ENCODE results near the gene LIPE.
"Not testable (repeated sequence)": the region's sequence is repeated elsewhere in the genome, so short reads cannot be mapped to it uniquely, and the experiment has no call there.

The LIPE gene

GRCh38 chr19:42461700-42462324 is 34.6 kb upstream of the LIPE start:
- no peak for DNase-seq (ENCODE audit: extremely low read depth, low read depth)
- TF ChIP-seq, protein P1, sequence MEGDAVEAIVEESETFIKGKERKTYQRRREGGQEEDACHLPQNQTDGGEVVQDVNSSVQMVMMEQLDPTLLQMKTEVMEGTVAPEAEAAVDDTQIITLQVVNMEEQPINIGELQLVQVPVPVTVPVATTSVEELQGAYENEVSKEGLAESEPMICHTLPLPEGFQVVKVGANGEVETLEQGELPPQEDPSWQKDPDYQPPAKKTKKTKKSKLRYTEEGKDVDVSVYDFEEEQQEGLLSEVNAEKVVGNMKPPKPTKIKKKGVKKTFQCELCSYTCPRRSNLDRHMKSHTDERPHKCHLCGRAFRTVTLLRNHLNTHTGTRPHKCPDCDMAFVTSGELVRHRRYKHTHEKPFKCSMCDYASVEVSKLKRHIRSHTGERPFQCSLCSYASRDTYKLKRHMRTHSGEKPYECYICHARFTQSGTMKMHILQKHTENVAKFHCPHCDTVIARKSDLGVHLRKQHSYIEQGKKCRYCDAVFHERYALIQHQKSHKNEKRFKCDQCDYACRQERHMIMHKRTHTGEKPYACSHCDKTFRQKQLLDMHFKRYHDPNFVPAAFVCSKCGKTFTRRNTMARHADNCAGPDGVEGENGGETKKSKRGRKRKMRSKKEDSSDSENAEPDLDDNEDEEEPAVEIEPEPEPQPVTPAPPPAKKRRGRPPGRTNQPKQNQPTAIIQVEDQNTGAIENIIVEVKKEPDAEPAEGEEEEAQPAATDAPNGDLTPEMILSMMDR (IDR thresholded peaks at IDR 0.05; ENCODE audit: low read depth, low read length, missing control alignments): no peak
- H3K4me3 ChIP-seq (replicated peaks; ENCODE audit: low read depth, low read length): no peak overlapping the region

DNA sequence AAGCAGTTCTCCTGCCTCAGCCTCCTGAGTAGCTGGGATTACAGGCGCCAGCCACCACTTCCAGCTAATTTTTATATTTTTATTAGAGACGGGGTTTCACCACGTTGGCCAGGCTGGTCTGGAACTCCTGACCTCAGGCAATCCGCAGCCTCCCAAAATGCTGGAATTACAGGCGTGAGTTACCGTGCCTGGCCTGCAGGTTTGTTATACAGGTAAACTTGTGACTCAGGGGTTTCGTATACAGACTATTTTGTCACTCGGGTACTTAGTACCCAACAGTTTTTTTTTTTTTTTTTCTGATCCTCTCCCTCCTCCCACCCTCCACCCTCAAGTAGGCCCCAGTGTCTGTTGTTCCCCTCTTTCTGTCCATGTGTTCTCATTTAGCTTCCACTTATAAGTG is 34.0 kb upstream of the LIPE start:
- not testable (repeated sequence) for DNase-seq (ENCODE audit: extremely low read depth, low read depth); H3K4me3 ChIP-seq (replicated peaks; ENCODE audit: low read depth, low read length)

- TF ChIP-seq, protein P1 (IDR thresholded peaks at IDR 0.05; ENCODE audit: low read depth, low read length, missing control alignments): no peak
- no peak for DNase-seq (ENCODE audit: extremely low read depth, low read depth)
- no peak overlapping the region for H3K4me3 ChIP-seq (replicated peaks; ENCODE audit: low read depth, low read length)
These were observed 32.7 kb upstream of the LIPE start for GRCh38 chr19:42459926-42460325.

DNA sequence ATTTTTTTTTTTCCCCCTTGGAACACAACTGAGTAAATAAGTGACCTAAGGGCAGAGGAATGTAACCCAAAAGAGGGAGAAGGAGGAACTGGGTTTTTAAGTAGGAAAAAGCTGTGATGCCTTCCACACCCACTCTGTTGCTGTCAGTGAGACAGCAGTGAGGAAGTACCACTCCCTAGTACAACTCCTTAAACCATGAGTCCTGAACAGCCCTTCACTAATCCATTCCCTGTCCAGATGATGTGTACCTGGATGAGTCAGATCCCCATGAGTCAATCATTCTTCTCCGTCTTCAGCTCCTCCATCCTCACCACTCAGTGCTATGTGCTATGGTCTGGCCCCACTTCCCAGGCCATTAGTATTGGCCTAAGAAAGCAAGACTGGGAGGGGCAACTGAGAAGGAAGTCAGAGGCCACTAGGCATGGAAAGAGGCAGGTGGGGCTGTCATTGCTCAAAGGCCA is 28.5 kb upstream of the LIPE start:
- H3K4me3 ChIP-seq (replicated peaks; ENCODE audit: low read depth, low read length): no peak overlapping the region
- no peak for DNase-seq (ENCODE audit: extremely low read depth, low read depth)
- TF ChIP-seq, protein P1 (IDR thresholded peaks at IDR 0.05; ENCODE audit: low read depth, low read length, missing control alignments): no peak

GRCh38 chr19:42455086-42455485 is 27.9 kb upstream of the LIPE start:
- TF ChIP-seq, protein P1 (IDR thresholded peaks at IDR 0.05; ENCODE audit: low read depth, low read length, missing control alignments): no peak
- no peak for DNase-seq (ENCODE audit: extremely low read depth, low read depth)
- H3K4me3 ChIP-seq (replicated peaks; ENCODE audit: low read depth, low read length): no peak overlapping the region

GRCh38 chr19:42452590-42452989 is 25.4 kb upstream of the LIPE start:
- TF ChIP-seq, protein P1 (IDR thresholded peaks at IDR 0.05; ENCODE audit: low read depth, low read length, missing control alignments): no peak
- no peak overlapping the region for H3K4me3 ChIP-seq (replicated peaks; ENCODE audit: low read depth, low read length)
- DNase-seq (ENCODE audit: extremely low read depth, low read depth): no peak

DNA sequence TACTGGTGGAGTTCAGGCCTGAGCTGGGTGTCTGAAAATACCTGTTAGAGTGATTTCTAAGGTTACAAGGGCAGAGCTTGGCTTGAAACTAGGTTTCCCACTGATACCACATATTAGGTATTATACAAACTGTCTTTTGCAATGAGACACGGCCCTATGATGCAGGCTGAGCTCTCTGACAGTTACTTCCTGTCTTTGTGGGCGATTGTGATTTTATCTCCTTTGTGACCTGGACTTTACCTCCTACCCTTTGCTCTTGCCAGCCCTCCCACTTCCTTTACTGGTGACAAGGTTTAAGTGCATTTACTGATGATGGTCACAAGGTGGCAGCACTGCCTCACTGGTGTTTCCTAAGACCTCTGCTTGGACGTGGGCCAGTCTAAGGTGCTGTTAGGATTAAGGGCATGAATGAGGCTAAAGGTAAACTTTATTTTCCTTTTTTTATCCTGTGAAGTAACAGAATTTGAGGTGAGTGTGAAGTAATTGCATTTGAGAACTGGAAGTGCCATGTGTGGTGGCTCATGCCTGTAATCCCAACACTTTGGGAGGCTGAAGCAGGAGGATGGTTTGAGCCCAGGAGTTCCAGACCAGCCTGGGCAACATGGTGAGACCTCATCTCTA is 23.2 kb upstream of the LIPE start:
- no peak overlapping the region for H3K4me3 ChIP-seq (replicated peaks; ENCODE audit: low read depth, low read length)
- TF ChIP-seq, protein P1 (IDR thresholded peaks at IDR 0.05; ENCODE audit: low read depth, low read length, missing control alignments): peak; percentile 81
- DNase-seq (ENCODE audit: extremely low read depth, low read depth): peak; percentile 66

- DNase-seq (ENCODE audit: extremely low read depth, low read depth); H3K4me3 ChIP-seq (replicated peaks; ENCODE audit: low read depth, low read length): not testable (repeated sequence)
These were observed 21.1 kb upstream of the LIPE start for GRCh38 chr19:42448306-42448705.
